SH-SY5Y (cell line): Measurements from ENCODE around the gene MAFB.

Experiments used
- GATA2 ChIP-seq: IDR thresholded peaks from 2 replicates; pipeline ENCODE4 v1.6.1; 2011; ENCODE audit warnings: mild to moderate bottlenecking, low read depth, low read length
- GATA3 ChIP-seq: IDR thresholded peaks from 2 replicates; pipeline ENCODE4 v1.6.1; 2011; ENCODE audit warnings: low read depth, mild to moderate bottlenecking, low read length, moderate library complexity

DNA sequence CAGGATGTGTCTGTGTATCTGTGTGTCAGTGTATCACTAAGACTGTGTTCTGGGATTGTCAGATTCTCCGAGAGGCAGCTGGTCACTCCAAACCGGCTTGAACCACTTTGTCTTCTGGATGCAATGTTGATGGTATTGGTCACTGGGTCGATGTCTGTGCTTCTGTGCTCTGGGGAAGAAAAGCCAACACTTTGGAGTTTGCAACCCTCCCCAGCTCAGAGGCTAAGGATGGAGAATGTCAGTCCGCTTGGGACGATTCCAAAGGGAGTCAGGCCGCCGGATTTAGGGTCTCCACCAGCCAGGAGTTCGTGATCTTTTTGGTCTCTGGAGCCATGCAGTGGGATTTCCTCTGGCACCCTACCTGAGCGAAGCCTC is 5.2 kb downstream of the MAFB start:
- no peak for TF ChIP-seq GATA2
- TF ChIP-seq GATA3 = no peak
